Sigmoid colon (tissue), 7 donors: ENCODE results near the gene PVRIG. TPM values are rescaled to one million over a fixed set of nuclear protein-coding genes. Genes with fewer than 3 reads are reported as not detected.
"Not testable (repeated sequence)": the region's sequence is repeated elsewhere in the genome, so short reads cannot be mapped to it uniquely, and the experiment has no call there.

ENCODE experiments used
- DNase-seq: peaks from one replicate; pipeline ENCODE4 v3.0.0-alpha.2; 2019
- H3K27ac ChIP-seq, 4 donors: fragments of 200-600 bp; sonication (generic); one replicate each; pipeline ENCODE4 v1.5.1; 2016 to 2019; ENCODE audit warnings: mild to moderate bottlenecking in 1 of 4
- H3K27me3 ChIP-seq, 3 donors: fragments of 200-600 bp; sonication (generic); one replicate each; pipeline ENCODE4 v1.5.1; 2019; ENCODE audit warnings: mild to moderate bottlenecking in 1 of 3
- H3K36me3 ChIP-seq, 4 donors: fragments of 200-600 bp; sonication (generic); one replicate each; pipeline ENCODE4 v1.5.1; 2016 to 2019
- H3K4me1 ChIP-seq, 4 donors: fragments of 200-600 bp; sonication (generic); one replicate each; pipeline ENCODE4 v1.5.1; 2017 to 2019
- H3K4me3 ChIP-seq, 4 donors: fragments of 200-600 bp; sonication (generic); one replicate each; pipeline ENCODE4 v1.5.1; 2017 to 2019; ENCODE audit warnings: mild to moderate bottlenecking in 2 of 4, moderate library complexity in 1 of 4
- H3K9me3 ChIP-seq, 4 donors: fragments of 200-600 bp in 3 of 4; sonication (generic) in 3 of 4; one replicate each; pipeline versions ENCODE4 v1.5.1 to v1.6.1; 2013 to 2019
- CTCF ChIP-seq, 4 experiments: fragments of 450-650 bp in 3 of 4; fragments of 200-600 bp in 1 of 4; IDR thresholded peaks; one replicate each; pipeline ENCODE4 v1.5.1; 2016 to 2019; ENCODE audit warnings: antibody characterized with exemption in 4 of 4, mild to moderate bottlenecking in 3 of 4, moderate library complexity in 2 of 4
- EP300 ChIP-seq, 4 donors: sonication (generic); formaldehyde crosslinking; IDR thresholded peaks; one replicate each; pipeline ENCODE4 v1.6.1; 2017; ENCODE audit warnings: antibody characterized with exemption in 4 of 4
- POLR2A ChIP-seq, 2 donors: fragments of 450-650 bp; IDR thresholded peaks; one replicate each; pipeline ENCODE4 v1.6.1; 2016; ENCODE audit warnings: antibody characterized with exemption in 2 of 2, mild to moderate bottlenecking in 2 of 2, moderate library complexity in 2 of 2
- POLR2AphosphoS5 ChIP-seq, 4 donors: sonication (generic); formaldehyde crosslinking; IDR thresholded peaks; one replicate each; pipeline ENCODE4 v1.6.1; 2017; ENCODE audit warnings: antibody characterized with exemption in 4 of 4
- WGBS, 2 donors: extraction: QIAGEN DNeasy Blood & Tissue Kit; methylation state at CpG; one replicate each; pipeline ENCODE4 v1.1.7; 2013; 5-methylcytosine and 5-hydroxymethylcytosine counted together
- intact Hi-C: fragments of 100-400 bp; cut with DNase I; formaldehyde crosslinking; loops from one replicate; pipeline ENCODE4 v1.15.1; 2023
- polyA plus RNA-seq, 3 donors: library from polyadenylated mRNA; stranded (reverse); fragments of 200-250 nt; gene quantifications; one replicate each; pipeline ENCODE4 v1.2.3, GENCODE V29; 2013
- total RNA-seq, 4 donors: library from RNA; depleted of rRNA; stranded (reverse); fragments of >200 nt; gene quantifications; one replicate each; pipeline ENCODE4 v1.1.0, GENCODE V29; 2016
- donor health status: healthy with polysubstance abuse.
- donor health status: Bipolar disorder and iron deficiency.
- donor health status: healthy.

The PVRIG gene
- total and polyA plus RNA-seq, 7 donors, result 0.16 to 12.0 (median 0.60) TPM; not detected in 2

- DNase-seq, result peak; percentile 89
- not testable (repeated sequence) for H3K27me3 ChIP-seq, H3K9me3 ChIP-seq, H3K27ac ChIP-seq, H3K4me3 ChIP-seq, H3K4me1 ChIP-seq
- 1% methylated on average over 2 of the region's 5 CpGs; no CpG with 5 or more reads in 1 of the 2 donors for WGBS, 2 donors
- H3K36me3 ChIP-seq, result peaks cover 0 to 24% (median 0%) of the 10 kb centered on the region in 4 donors
- peak in 2 of 4 experiments; percentile 22 to 52 for TF ChIP-seq CTCF (IDR thresholded peaks at IDR 0.05)
- intact Hi-C loops, result loop anchor here (2.0 to 10.0 kb wide), 2 partner anchors 85 to 233 kb away; no protein-coding TSS in a partner anchor
Observed at GRCh38 chr7:100217934-100218333, 1.8 kb upstream of the PVRIG start.

- peaks cover 0 to 24% (median 0%) of the 10 kb centered on the region in 4 donors for H3K36me3 ChIP-seq
- no peaks in the 10 kb centered on the region for H3K4me1 ChIP-seq
- WGBS, 2 donors, result 77 to 88% methylated on average over 10 of the region's 10 CpGs
- no peak overlapping the region for H3K27ac ChIP-seq
- H3K9me3 ChIP-seq, result no peaks in the 10 kb centered on the region
- peak; percentile 51 for DNase-seq
- intact Hi-C loops, result loop anchor here (10.0 kb wide), 1 partner anchor 235 kb away; no protein-coding TSS in a partner anchor
- H3K4me3 ChIP-seq, result no peak overlapping the region
- no peaks in the 10 kb centered on the region for H3K27me3 ChIP-seq
- no peak for TF ChIP-seq EP300 (IDR thresholded peaks at IDR 0.05)
- no peak for TF ChIP-seq POLR2A (IDR thresholded peaks at IDR 0.05)
Observed at GRCh38 chr7:100219271-100219737, 445 bp upstream of the PVRIG start.

- 68 to 82% methylated on average over 22 of the region's 22 CpGs for WGBS, 2 donors
- Histone ChIP-seq H3K36me3 (peaks cover 0 to 24% (median 0%) of the 10 kb centered on the region in 4 donors), H3K27me3 (no peaks in the 10 kb centered on the region), H3K4me3 (no peak overlapping the region), H3K27ac (no peak overlapping the region), H3K9me3 (no peaks in the 10 kb centered on the region), H3K4me1 (no peaks in the 10 kb centered on the region)
- DNase-seq, result no peak
- TF ChIP-seq CTCF (IDR thresholded peaks at IDR 0.05) (no peak), EP300 (IDR thresholded peaks at IDR 0.05) (no peak), POLR2AphosphoS5 (IDR thresholded peaks at IDR 0.05) (no peak), POLR2A (IDR thresholded peaks at IDR 0.05) (no peak)
- intact Hi-C loops, result no loop called here
Observed at GRCh38 chr7:100220586-100221230, 959 bp downstream of the PVRIG start.

GRCh38 chr7:100221231-100221718 lies 1.5 kb downstream of the PVRIG start:
- Histone ChIP-seq H3K27me3 (no peaks in the 10 kb centered on the region), H3K4me1 (no peaks in the 10 kb centered on the region), H3K36me3 (peaks cover 0 to 24% (median 0%) of the 10 kb centered on the region in 4 donors), H3K27ac (no peak overlapping the region), H3K9me3 (no peaks in the 10 kb centered on the region), H3K4me3 (no peak overlapping the region)
- WGBS, 2 donors, result 56 to 86% methylated on average over 5 of the region's 5 CpGs
- TF ChIP-seq POLR2AphosphoS5 (IDR thresholded peaks at IDR 0.05) (no peak), EP300 (IDR thresholded peaks at IDR 0.05) (no peak), CTCF (IDR thresholded peaks at IDR 0.05) (no peak)
- no peak for DNase-seq
- intact Hi-C loops, result no loop called here

- no peaks in the 10 kb centered on the region for H3K4me1 ChIP-seq
- no peaks in the 10 kb centered on the region for H3K9me3 ChIP-seq
- no peak for DNase-seq
- H3K27ac ChIP-seq, result no peak overlapping the region
- peaks cover 0 to 24% (median 0%) of the 10 kb centered on the region in 4 donors for H3K36me3 ChIP-seq
- 78 to 86% methylated on average over 14 of the region's 14 CpGs for WGBS, 2 donors
- TF ChIP-seq POLR2A (IDR thresholded peaks at IDR 0.05), result no peak
- TF ChIP-seq POLR2AphosphoS5 (IDR thresholded peaks at IDR 0.05), result no peak
- H3K27me3 ChIP-seq, result no peaks in the 10 kb centered on the region
- H3K4me3 ChIP-seq, result no peak overlapping the region
- intact Hi-C loops, result no loop called here
Observed at GRCh38 chr7:100221767-100222444, 2.2 kb downstream of the PVRIG start.
